Stomach smooth muscle (tissue), 2 donors: Measurements from ENCODE around the gene SLC25A25.
"Not testable (repeated sequence)": the region's sequence is repeated elsewhere in the genome, so short reads cannot be mapped to it uniquely, and the experiment has no call there.

Experiments used
- H3K27ac ChIP-seq: one replicate; pipeline ENCODE4 v1.7.0; 2013; ENCODE audit warnings: mild to moderate bottlenecking, low read length, inconsistent platforms
- H3K27me3 ChIP-seq, 2 donors: one replicate each; pipeline ENCODE4 v1.7.0; 2013; ENCODE audit warnings: low read length in 2 of 2; ENCODE audit not compliant: insufficient read depth in 2 of 2, control insufficient read depth in 1 of 2
- H3K36me3 ChIP-seq, 2 donors: one replicate each; pipeline ENCODE4 v1.7.0; 2013; ENCODE audit warnings: low read length in 2 of 2; ENCODE audit not compliant: control insufficient read depth in 2 of 2, insufficient read depth in 2 of 2
- H3K4me1 ChIP-seq: one replicate; pipeline ENCODE4 v1.7.0; 2013; ENCODE audit warnings: low read length; ENCODE audit not compliant: control insufficient read depth, insufficient read depth
- H3K4me3 ChIP-seq, 2 donors: one replicate each; pipeline ENCODE4 v1.7.0; 2013; ENCODE audit warnings: low read length in 2 of 2
- H3K9ac ChIP-seq, 2 donors: one replicate each; pipeline ENCODE4 v1.7.0; 2013; ENCODE audit warnings: low read length in 2 of 2, mild to moderate bottlenecking in 1 of 2
- H3K9me3 ChIP-seq, 2 donors: one replicate each; pipeline ENCODE4 v1.7.0; 2013; ENCODE audit warnings: low read length in 2 of 2; ENCODE audit not compliant: control insufficient read depth in 2 of 2
- donor health status: healthy.
- donor health status: Pancreatic carcinoma.

SLC25A25 gene

GRCh38 chr9:128067645-128068385 lies at the start of gene SLC25A25:
SLC25A25 (plus strand) TSS chr9:128068232; CDS start chr9:128068320, 88 bp downstream.
- Histone ChIP-seq H3K27me3 (no peaks in the 10 kb centered on the region), H3K9me3 (no peaks in the 10 kb centered on the region), H3K4me1 (peaks cover 46% of the 10 kb centered on the region), H3K36me3 (peaks cover 4 to 8% of the 10 kb centered on the region in 2 donors), H3K27ac (peak within 1 kb of the TSS; percentile 99), H3K4me3 (peak within 1 kb of the TSS; percentile 96 to 98), H3K9ac (peak within 1 kb of the TSS; percentile 99)

GRCh38 chr9:128020692-128021091 lies 47.3 kb upstream of the SLC25A25 start:
- Histone ChIP-seq H3K27me3 (no peaks in the 10 kb centered on the region), H3K4me1 (no peaks in the 10 kb centered on the region), H3K27ac (no peak overlapping the region), H3K4me3 (no peak overlapping the region), H3K9me3 (no peaks in the 10 kb centered on the region), H3K9ac (no peak overlapping the region), H3K36me3 (no peaks in the 10 kb centered on the region)

DNA sequence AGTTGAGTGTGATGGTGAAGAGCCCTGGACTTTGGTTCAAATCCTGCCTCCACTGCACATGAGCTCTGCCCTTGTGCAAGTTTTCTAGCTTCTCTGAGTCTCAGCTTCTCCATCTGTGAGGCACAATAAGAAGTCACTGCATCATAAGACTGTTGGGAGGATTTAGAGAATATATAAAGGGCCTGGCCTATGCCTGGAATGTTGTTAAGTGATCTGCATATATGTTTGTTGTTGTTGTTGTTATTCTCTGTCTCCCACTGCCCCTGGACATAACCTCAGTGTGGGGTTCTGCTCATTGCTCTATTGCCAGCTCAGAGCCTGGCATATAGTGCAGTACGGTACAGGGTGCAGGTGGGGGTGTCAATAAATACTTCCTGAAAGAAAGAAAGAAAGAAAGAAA lies 46.9 kb upstream of the SLC25A25 start:
- H3K4me3 ChIP-seq, result no peak overlapping the region
- H3K36me3 ChIP-seq, result no peaks in the 10 kb centered on the region
- H3K27me3 ChIP-seq, result no peaks in the 10 kb centered on the region
- H3K9ac ChIP-seq, result no peak overlapping the region
- H3K27ac ChIP-seq, result no peak overlapping the region
- H3K4me1 ChIP-seq, result no peaks in the 10 kb centered on the region
- H3K9me3 ChIP-seq, result no peaks in the 10 kb centered on the region

DNA sequence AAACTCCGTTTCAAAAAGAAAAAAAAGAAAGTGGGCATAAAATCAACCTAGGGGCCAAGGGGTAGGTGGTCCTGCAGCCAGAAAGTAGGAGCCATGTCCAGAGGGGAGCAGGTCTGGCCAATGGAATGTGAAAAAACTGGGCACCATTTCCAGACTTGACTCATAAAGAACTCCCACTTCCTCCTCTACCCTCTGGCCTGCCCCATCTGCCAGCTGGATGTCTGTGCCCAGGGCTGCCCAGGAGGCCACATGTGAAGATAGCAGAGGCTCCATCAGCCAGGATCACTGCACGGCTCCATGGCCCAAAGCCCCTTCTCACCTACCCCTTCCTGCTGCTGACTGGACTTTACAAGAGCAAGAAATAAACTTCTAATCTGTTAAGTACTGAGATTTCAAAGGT lies 45.1 kb upstream of the SLC25A25 start:
- H3K27ac ChIP-seq, result no peak overlapping the region
- H3K4me3 ChIP-seq, result no peak overlapping the region
- H3K9ac ChIP-seq, result no peak overlapping the region
- no peaks in the 10 kb centered on the region for H3K27me3 ChIP-seq
- no peaks in the 10 kb centered on the region for H3K36me3 ChIP-seq
- H3K4me1 ChIP-seq, result no peaks in the 10 kb centered on the region
- H3K9me3 ChIP-seq, result no peaks in the 10 kb centered on the region

GRCh38 chr9:128023671-128024070 lies 44.4 kb upstream of the SLC25A25 start:
- not testable (repeated sequence) for H3K27ac ChIP-seq

DNA sequence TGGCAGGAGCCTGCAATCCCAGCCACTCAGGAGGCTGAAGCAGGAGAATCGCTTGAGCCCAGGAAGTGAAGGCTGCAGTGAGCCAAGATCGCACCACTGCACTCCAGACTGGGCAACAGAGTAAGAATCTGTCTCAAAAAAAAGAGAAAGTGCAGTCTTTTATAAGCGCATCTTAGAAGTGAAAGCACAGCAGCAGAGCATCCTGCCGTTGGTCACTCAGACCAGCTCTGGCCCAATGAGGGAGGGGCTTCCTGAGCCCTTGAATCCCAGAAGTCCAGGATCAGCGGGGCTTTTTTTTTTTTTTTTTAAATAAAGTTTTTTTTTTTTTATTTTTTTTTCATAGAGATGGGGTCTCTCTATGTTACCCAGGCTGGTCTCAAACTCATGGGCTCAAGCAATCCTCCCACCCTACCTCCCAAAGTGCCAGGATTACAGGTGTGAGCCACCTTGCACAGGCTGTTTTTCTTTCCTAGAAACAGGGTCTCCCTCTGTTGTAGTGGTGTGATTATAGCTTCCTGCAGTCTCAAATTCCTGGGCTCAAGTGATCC lies 43.2 kb upstream of the SLC25A25 start:
- no peak overlapping the region for H3K27ac ChIP-seq
- H3K9ac ChIP-seq, result no peak overlapping the region

More at GRCh38 chr9:128023671-128024070, 44.4 kb upstream of the SLC25A25 start:
- not testable (repeated sequence) for H3K4me1 ChIP-seq, H3K36me3 ChIP-seq, H3K9ac ChIP-seq, H3K9me3 ChIP-seq, H3K4me3 ChIP-seq, H3K27me3 ChIP-seq

DNA sequence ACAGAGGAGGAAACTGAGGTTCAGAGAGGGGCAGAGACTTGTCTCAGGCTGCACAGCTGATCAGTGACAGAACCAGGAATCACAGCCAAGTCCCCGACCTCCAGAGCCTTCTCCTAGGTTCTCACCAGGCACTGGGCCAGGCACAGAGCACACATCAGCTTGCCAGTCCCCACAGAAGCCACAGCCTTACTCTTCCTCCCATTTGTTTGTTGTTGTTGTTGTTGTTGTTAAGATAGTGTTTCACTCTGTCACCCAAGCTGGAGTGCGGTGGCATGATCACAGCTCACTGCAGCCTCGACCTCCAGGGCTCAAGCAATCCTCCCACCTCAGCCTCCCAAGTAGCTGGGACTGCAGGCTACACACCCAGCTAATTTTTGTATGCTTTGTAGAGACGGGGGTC lies 42.3 kb upstream of the SLC25A25 start:
- H3K9ac ChIP-seq, result no peak overlapping the region
- no peaks in the 10 kb centered on the region for H3K36me3 ChIP-seq
- no peak overlapping the region for H3K4me3 ChIP-seq
- no peaks in the 10 kb centered on the region for H3K9me3 ChIP-seq
- H3K27ac ChIP-seq, result no peak overlapping the region
- H3K4me1 ChIP-seq, result no peaks in the 10 kb centered on the region
- no peaks in the 10 kb centered on the region for H3K27me3 ChIP-seq

More for the DNA sequence above, 43.2 kb upstream of the SLC25A25 start:
- Histone ChIP-seq H3K27me3 (no peaks in the 10 kb centered on the region), H3K4me3 (no peak overlapping the region), H3K4me1 (no peaks in the 10 kb centered on the region), H3K9me3 (no peaks in the 10 kb centered on the region), H3K36me3 (no peaks in the 10 kb centered on the region)

DNA sequence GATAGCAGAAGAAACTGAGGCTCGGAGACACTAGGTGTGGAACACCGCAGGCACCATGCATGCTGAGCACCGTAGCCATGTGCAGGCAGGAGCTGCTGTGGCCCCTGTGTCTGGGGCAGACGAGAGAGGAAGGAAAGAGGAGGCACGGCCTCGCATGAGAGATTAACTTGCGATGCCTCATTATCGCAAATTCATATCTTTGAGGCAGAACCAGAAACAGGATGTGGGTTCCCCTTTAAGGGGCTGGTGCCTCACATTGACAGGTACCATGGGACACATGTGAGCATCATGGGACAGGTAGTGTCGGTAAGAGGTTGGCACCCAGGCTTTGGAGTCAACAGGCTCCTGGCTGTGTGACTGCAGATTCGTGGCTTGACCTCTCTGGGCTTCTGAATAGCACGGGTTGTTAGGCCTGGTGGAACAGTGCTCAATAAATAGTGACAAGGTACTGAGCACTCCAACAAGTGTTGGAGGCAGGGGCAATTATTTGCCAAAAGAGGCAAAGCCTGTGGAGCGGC lies 41.7 kb upstream of the SLC25A25 start:
- Histone ChIP-seq H3K27ac (no peak overlapping the region), H3K36me3 (no peaks in the 10 kb centered on the region), H3K4me3 (no peak overlapping the region), H3K9ac (no peak overlapping the region), H3K4me1 (no peaks in the 10 kb centered on the region), H3K27me3 (no peaks in the 10 kb centered on the region), H3K9me3 (no peaks in the 10 kb centered on the region)

GRCh38 chr9:128026773-128027541 lies 41.1 kb upstream of the SLC25A25 start:
- Histone ChIP-seq H3K9me3 (no peaks in the 10 kb centered on the region), H3K27me3 (no peaks in the 10 kb centered on the region), H3K27ac (no peak overlapping the region), H3K36me3 (no peaks in the 10 kb centered on the region), H3K4me3 (no peak overlapping the region), H3K9ac (no peak overlapping the region), H3K4me1 (no peaks in the 10 kb centered on the region)

- no peaks in the 10 kb centered on the region for H3K9me3 ChIP-seq
- no peaks in the 10 kb centered on the region for H3K4me1 ChIP-seq
- no peak overlapping the region for H3K27ac ChIP-seq
- no peaks in the 10 kb centered on the region for H3K27me3 ChIP-seq
- no peaks in the 10 kb centered on the region for H3K36me3 ChIP-seq
- no peak overlapping the region for H3K9ac ChIP-seq
- H3K4me3 ChIP-seq, result no peak overlapping the region
Observed at GRCh38 chr9:128027705-128028104, 40.3 kb upstream of the SLC25A25 start.
